A549 (cell line): ENCODE results near the gene TIPARP.

Experiments used
- PHF8 ChIP-seq: fragments of 200-600 bp; sonication (generic); IDR thresholded peaks from 2 replicates; pipeline ENCODE4 v1.6.1; 2016; ENCODE audit warnings: low read depth, mild to moderate bottlenecking, antibody characterized with exemption, moderate library complexity, borderline replicate concordance
- TF ChIP-seq, protein P1 (sequence below): fragments of >200 bp; sonication (Bioruptor Twin); formaldehyde crosslinking; IDR thresholded peaks from 3 replicates; pipeline ENCODE4 v1.5.1; 2016

- no peak for TF ChIP-seq PHF8
- TF ChIP-seq, protein P1, sequence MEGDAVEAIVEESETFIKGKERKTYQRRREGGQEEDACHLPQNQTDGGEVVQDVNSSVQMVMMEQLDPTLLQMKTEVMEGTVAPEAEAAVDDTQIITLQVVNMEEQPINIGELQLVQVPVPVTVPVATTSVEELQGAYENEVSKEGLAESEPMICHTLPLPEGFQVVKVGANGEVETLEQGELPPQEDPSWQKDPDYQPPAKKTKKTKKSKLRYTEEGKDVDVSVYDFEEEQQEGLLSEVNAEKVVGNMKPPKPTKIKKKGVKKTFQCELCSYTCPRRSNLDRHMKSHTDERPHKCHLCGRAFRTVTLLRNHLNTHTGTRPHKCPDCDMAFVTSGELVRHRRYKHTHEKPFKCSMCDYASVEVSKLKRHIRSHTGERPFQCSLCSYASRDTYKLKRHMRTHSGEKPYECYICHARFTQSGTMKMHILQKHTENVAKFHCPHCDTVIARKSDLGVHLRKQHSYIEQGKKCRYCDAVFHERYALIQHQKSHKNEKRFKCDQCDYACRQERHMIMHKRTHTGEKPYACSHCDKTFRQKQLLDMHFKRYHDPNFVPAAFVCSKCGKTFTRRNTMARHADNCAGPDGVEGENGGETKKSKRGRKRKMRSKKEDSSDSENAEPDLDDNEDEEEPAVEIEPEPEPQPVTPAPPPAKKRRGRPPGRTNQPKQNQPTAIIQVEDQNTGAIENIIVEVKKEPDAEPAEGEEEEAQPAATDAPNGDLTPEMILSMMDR = no peak
Observed at GRCh38 chr3:156738251-156738650, 63.9 kb downstream of the TIPARP start.
